GM12874 (cell line): ENCODE data around the gene CDH15.

Experiments used
- TF ChIP-seq, protein P1 (sequence below): IDR thresholded peaks from 2 replicates; pipeline ENCODE4 v1.5.1; 2011; ENCODE audit warnings: low read depth, mild to moderate bottlenecking, control low read depth, low read length, moderate library complexity; ENCODE audit not compliant: insufficient read depth

The CDH15 gene

GRCh38 chr16:89178453-89179147 lies 7.1 kb downstream of the CDH15 start:
- TF ChIP-seq, protein P1, sequence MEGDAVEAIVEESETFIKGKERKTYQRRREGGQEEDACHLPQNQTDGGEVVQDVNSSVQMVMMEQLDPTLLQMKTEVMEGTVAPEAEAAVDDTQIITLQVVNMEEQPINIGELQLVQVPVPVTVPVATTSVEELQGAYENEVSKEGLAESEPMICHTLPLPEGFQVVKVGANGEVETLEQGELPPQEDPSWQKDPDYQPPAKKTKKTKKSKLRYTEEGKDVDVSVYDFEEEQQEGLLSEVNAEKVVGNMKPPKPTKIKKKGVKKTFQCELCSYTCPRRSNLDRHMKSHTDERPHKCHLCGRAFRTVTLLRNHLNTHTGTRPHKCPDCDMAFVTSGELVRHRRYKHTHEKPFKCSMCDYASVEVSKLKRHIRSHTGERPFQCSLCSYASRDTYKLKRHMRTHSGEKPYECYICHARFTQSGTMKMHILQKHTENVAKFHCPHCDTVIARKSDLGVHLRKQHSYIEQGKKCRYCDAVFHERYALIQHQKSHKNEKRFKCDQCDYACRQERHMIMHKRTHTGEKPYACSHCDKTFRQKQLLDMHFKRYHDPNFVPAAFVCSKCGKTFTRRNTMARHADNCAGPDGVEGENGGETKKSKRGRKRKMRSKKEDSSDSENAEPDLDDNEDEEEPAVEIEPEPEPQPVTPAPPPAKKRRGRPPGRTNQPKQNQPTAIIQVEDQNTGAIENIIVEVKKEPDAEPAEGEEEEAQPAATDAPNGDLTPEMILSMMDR, result no peak

DNA sequence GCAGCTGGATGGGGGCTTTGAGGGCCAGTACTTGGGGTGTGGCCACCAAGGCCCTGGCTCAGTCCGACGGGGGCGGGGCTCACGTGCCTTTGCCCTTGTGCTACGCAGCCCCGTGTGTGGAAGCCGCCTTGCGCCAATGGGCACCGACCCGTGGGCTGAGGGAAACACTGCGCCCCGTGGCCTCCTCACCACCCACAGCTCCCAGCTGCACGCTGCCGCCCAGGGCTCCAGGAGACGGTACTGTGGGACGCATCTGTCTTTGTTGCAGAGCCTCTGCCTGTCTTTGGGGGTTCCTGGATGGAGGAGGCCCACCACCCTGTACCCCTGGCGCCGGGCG lies 7.6 kb downstream of the CDH15 start:
- TF ChIP-seq, protein P1, result no peak

- TF ChIP-seq, protein P1, result no peak
Observed at GRCh38 chr16:89179656-89180315, 8.2 kb downstream of the CDH15 start.

DNA sequence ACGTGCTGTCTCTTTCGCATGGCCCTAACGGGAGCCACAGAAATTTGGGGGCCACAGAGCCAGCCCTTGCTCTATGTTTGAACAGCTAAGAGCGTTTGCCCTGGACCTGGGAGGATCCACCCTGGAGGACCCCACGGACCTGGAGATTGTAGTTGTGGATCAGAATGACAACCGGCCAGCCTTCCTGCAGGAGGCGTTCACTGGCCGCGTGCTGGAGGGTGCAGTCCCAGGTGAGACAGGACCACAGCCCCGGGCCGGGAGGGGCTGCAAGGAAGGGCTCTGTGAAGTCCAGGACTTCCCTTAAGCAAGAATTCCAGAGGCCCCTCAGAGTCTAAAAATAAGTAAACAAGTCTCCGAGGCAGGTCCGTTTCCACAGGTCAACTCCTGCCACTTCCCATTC lies 11.9 kb downstream of the CDH15 start:
- TF ChIP-seq, protein P1, result no peak

DNA sequence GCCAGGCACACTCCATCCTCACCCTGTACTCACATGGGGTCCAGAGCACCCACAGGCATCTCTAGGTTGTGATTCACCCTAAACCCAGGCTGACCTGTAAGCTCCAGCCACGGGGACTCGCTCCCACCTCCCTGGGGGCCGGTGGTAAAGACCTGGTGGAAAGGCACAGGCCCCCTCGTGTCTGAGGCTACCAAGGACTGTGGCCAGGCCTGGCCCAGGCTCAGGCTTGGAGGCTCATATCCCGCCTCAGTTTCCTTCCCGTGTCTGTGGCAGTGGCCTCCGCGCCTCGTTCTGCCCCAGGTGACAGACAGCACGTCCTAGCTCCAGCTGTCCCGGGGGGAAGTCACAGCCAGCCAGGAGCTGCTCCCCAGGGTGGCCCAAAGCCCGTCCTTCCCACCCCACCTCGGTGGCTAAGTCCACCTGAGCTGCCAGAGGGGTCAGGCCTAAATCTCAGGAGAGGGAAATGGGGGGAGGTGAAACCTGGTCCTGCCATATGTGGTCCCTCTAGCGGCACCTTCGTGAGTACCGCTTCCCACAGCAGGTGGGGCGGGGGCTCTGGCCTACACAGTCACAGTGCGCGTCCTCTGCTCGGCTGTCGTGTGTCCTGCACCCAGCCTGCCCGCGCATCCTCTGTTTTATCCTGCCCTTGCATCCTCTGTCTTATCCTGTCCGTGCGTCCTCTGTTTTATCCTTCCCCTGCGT lies 12.6 kb downstream of the CDH15 start:
- TF ChIP-seq, protein P1, result no peak

GRCh38 chr16:89184677-89184932 lies 13.1 kb downstream of the CDH15 start:
- TF ChIP-seq, protein P1, result no peak

DNA sequence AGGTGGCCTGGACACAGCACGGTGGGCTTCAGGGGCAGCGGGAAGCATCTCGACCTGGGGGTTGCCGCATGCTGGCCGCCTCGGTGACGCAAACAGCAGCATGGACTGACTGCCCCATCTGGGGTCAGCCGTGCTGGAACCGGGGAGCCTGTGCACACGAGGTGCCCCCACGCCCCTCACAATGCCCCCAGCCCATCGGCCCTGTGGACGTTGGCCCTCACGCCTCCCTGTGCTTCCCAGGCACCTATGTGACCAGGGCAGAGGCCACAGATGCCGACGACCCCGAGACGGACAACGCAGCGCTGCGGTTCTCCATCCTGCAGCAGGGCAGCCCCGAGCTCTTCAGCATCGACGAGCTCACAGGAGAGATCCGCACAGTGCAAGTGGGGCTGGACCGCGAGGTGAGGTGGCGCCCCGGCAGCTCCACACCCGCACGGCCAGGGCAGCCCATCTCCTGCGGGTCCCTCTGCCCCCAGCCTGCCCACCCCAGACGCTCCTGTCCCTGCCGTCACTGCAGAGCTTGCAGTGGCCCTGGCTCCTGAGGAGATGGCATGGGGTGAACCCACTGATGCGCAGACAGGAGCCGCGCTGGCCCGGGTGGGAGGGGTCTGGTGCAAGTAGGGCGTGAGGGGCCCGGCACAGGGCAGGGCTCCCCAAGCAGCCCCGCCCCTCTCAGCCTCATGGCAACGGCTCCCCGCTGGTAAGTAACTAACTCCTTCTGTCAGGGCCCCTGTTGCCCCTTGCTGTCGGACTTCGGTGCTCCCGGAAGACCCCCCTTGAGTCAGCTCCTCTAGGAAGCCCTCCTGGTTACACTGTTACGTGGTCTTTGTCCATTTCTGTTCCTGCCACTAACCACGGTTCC lies 13.6 kb downstream of the CDH15 start:
- TF ChIP-seq, protein P1, result no peak
